ENCODE measurements around the gene EEF1A2.

The EEF1A2 gene

DNA sequence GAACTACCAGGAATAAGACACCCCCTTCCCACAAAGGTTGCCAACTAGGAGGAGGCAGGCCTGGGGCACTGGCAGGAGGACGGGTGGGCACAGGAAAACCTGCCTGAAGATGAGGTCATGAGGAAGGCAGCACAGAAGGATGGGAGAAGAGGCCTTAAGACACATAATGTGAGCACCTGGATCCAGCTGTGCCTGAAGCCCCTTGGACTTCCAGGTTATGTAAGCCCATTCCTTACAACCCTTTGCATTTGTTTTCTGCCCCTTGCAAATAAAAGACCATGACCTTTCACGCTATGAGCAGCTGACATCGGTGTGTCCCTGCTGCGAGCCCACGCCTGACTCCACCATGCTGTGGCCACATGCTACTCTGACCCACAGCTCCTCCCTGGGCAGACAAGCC lies 49.9 kb downstream of the EEF1A2 start:
- Histone ChIP-seq H4K20me1 (ENCODE audit: insufficient read depth, low read length) (no peaks in the 10 kb centered on the region), H3K9me2 (replicated peaks; ENCODE audit: insufficient read depth, low read length) (no peaks in the 10 kb centered on the region), H3K4me2 (ENCODE audit: low read depth, low read length) (no peak overlapping the region), H2AFZ (ENCODE audit: low read length) (no peak overlapping the region), H3F3A (ENCODE audit: insufficient read depth, low read length) (no peaks in the 10 kb centered on the region), H3K4me1 (ENCODE audit: low read length) (no peaks in the 10 kb centered on the region), H3K9ac (ENCODE audit: low read length) (no peak overlapping the region), H3K79me2 (ENCODE audit: low read length) (no peaks in the 10 kb centered on the region), H3K9me3 (replicated peaks; ENCODE audit: insufficient read depth, low read length) (no peaks in the 10 kb centered on the region), H3K27me3 (replicated peaks; ENCODE audit: insufficient read depth, low read length) (peaks cover 82% of the 10 kb centered on the region), H3K4me3 (ENCODE audit: low read length) (no peak overlapping the region), H3K36me3 (replicated peaks; ENCODE audit: insufficient read depth, low read length) (no peaks in the 10 kb centered on the region), H3K27ac (ENCODE audit: low read length) (no peak overlapping the region)
- no peak for DNase-seq
- TF ChIP-seq, protein P1, sequence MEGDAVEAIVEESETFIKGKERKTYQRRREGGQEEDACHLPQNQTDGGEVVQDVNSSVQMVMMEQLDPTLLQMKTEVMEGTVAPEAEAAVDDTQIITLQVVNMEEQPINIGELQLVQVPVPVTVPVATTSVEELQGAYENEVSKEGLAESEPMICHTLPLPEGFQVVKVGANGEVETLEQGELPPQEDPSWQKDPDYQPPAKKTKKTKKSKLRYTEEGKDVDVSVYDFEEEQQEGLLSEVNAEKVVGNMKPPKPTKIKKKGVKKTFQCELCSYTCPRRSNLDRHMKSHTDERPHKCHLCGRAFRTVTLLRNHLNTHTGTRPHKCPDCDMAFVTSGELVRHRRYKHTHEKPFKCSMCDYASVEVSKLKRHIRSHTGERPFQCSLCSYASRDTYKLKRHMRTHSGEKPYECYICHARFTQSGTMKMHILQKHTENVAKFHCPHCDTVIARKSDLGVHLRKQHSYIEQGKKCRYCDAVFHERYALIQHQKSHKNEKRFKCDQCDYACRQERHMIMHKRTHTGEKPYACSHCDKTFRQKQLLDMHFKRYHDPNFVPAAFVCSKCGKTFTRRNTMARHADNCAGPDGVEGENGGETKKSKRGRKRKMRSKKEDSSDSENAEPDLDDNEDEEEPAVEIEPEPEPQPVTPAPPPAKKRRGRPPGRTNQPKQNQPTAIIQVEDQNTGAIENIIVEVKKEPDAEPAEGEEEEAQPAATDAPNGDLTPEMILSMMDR (IDR thresholded peaks at IDR 0.05; ENCODE audit: low read length), result no peak
- TF ChIP-seq EZH2phosphoT487 (IDR thresholded peaks at IDR 0.05; ENCODE audit: low read length), result no peak
- TF ChIP-seq EZH2 (optimal IDR thresholded peaks at IDR 0.05; ENCODE audit: low read depth, low read length), result no peak

DNA sequence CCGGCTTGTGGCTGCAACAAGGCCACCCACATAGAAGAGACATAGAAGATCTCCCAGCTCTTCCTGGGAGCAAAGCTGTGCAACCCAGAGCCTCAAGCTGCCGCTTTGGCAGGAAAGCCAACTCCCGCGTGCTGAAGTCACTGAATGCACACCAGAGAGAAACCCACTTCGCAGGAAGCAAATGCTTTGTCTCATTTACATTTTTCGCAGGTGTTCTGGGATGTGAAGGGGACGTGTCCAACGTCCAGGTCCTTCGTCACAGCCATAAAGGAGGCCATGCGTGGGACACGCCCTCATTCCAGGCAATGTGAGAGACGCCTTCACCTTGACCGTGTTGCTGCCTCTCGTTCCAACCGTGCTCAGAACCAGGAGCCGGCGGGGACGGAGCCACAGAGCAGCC lies 50.9 kb downstream of the EEF1A2 start:
- no peaks in the 10 kb centered on the region for H4K20me1 ChIP-seq (ENCODE audit: insufficient read depth, low read length)
- no peaks in the 10 kb centered on the region for H3K4me1 ChIP-seq (ENCODE audit: low read length)
- DNase-seq, result no peak
- H3K9me3 ChIP-seq (replicated peaks; ENCODE audit: insufficient read depth, low read length), result no peaks in the 10 kb centered on the region
- no peak overlapping the region for H2AFZ ChIP-seq (ENCODE audit: low read length)
- H3K9ac ChIP-seq (ENCODE audit: low read length), result no peak overlapping the region
- H3K4me3 ChIP-seq (ENCODE audit: low read length), result no peak overlapping the region
- H3K4me2 ChIP-seq (ENCODE audit: low read depth, low read length), result no peak overlapping the region
- no peaks in the 10 kb centered on the region for H3F3A ChIP-seq (ENCODE audit: insufficient read depth, low read length)
- TF ChIP-seq, protein P1 (IDR thresholded peaks at IDR 0.05; ENCODE audit: low read length), result no peak
- TF ChIP-seq EZH2 (optimal IDR thresholded peaks at IDR 0.05; ENCODE audit: low read depth, low read length) (no peak), EZH2phosphoT487 (IDR thresholded peaks at IDR 0.05; ENCODE audit: low read length) (no peak)
- no peaks in the 10 kb centered on the region for H3K9me2 ChIP-seq (replicated peaks; ENCODE audit: insufficient read depth, low read length)
- no peaks in the 10 kb centered on the region for H3K79me2 ChIP-seq (ENCODE audit: low read length)
- peaks cover 78% of the 10 kb centered on the region for H3K27me3 ChIP-seq (replicated peaks; ENCODE audit: insufficient read depth, low read length)
- H3K27ac ChIP-seq (ENCODE audit: low read length), result no peak overlapping the region
- H3K36me3 ChIP-seq (replicated peaks; ENCODE audit: insufficient read depth, low read length), result no peaks in the 10 kb centered on the region

DNA sequence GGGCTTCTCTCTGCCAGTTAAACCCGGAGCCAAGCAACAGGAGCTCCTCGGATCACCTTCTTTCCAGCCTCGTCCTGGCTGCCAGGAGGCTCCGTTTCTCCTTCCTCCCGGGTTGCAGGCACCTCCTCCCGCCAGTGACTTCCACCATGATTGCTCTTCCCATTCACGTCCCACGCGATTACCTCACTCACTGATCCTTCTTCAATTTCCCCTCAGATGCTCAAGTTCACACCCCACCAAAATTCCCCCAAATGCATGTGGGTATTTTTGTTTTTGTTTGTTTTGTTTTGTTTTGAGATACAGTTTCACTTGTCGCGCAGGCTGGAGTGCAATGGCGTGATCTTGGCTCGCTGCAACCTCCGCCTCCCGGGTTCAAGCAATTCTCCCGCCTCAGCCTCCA lies 51.6 kb downstream of the EEF1A2 start:
- H3K9me3 ChIP-seq (replicated peaks; ENCODE audit: insufficient read depth, low read length), result no peaks in the 10 kb centered on the region

More for the DNA sequence above, 51.6 kb downstream of the EEF1A2 start:
- H3K4me3 ChIP-seq (ENCODE audit: low read length), result no peak overlapping the region
- no peaks in the 10 kb centered on the region for H3F3A ChIP-seq (ENCODE audit: insufficient read depth, low read length)
- no peaks in the 10 kb centered on the region for H3K4me1 ChIP-seq (ENCODE audit: low read length)
- H3K27ac ChIP-seq (ENCODE audit: low read length), result no peak overlapping the region
- H4K20me1 ChIP-seq (ENCODE audit: insufficient read depth, low read length), result no peaks in the 10 kb centered on the region
- H3K79me2 ChIP-seq (ENCODE audit: low read length), result no peaks in the 10 kb centered on the region
- H3K4me2 ChIP-seq (ENCODE audit: low read depth, low read length), result no peak overlapping the region
- DNase-seq, result no peak
- H2AFZ ChIP-seq (ENCODE audit: low read length), result no peak overlapping the region
- no peak overlapping the region for H3K9ac ChIP-seq (ENCODE audit: low read length)
- peaks cover 71% of the 10 kb centered on the region for H3K27me3 ChIP-seq (replicated peaks; ENCODE audit: insufficient read depth, low read length)
- no peak for TF ChIP-seq EZH2phosphoT487 (IDR thresholded peaks at IDR 0.05; ENCODE audit: low read length)
- no peak for TF ChIP-seq EZH2 (optimal IDR thresholded peaks at IDR 0.05; ENCODE audit: low read depth, low read length)
- TF ChIP-seq, protein P1 (IDR thresholded peaks at IDR 0.05; ENCODE audit: low read length), result no peak
- no peaks in the 10 kb centered on the region for H3K9me2 ChIP-seq (replicated peaks; ENCODE audit: insufficient read depth, low read length)
- no peaks in the 10 kb centered on the region for H3K36me3 ChIP-seq (replicated peaks; ENCODE audit: insufficient read depth, low read length)

Data from MM.1S (cell line).